GM10266 (cell line): Measurements from ENCODE around the gene EPHA2.

ENCODE experiments used
- DNase-seq: peaks from one replicate; pipeline ENCODE4 v3.0.0; 2012; ENCODE audit errors: extremely low spot score
- CTCF ChIP-seq: IDR thresholded peaks from 2 replicates; pipeline ENCODE4 v1.5.1; 2012; ENCODE audit warnings: mild to moderate bottlenecking, low read depth; ENCODE audit not compliant: control insufficient read depth, insufficient read depth; ENCODE audit errors: missing control alignments

EPHA2 gene

GRCh38 chr1:16151995-16152384 lies 3.9 kb downstream of the EPHA2 start:
- no peak for TF ChIP-seq CTCF
- DNase-seq: no peak

GRCh38 chr1:16151196-16151994 lies 4.5 kb downstream of the EPHA2 start:
- no peak for TF ChIP-seq CTCF
- DNase-seq: no peak

- DNase-seq: no peak
- no peak for TF ChIP-seq CTCF
Observed at GRCh38 chr1:16150508-16150907, 5.4 kb downstream of the EPHA2 start.

- TF ChIP-seq CTCF: no peak
- DNase-seq: no peak
Observed at GRCh38 chr1:16149702-16150488, 6.0 kb downstream of the EPHA2 start.

- DNase-seq: no peak
- TF ChIP-seq CTCF: no peak
Observed at GRCh38 chr1:16149146-16149545, 6.7 kb downstream of the EPHA2 start.

GRCh38 chr1:16148329-16149092 lies 7.4 kb downstream of the EPHA2 start:
- no peak for DNase-seq
- TF ChIP-seq CTCF: no peak
